Measurements from ENCODE around the gene SP8.

SP8 gene

DNA sequence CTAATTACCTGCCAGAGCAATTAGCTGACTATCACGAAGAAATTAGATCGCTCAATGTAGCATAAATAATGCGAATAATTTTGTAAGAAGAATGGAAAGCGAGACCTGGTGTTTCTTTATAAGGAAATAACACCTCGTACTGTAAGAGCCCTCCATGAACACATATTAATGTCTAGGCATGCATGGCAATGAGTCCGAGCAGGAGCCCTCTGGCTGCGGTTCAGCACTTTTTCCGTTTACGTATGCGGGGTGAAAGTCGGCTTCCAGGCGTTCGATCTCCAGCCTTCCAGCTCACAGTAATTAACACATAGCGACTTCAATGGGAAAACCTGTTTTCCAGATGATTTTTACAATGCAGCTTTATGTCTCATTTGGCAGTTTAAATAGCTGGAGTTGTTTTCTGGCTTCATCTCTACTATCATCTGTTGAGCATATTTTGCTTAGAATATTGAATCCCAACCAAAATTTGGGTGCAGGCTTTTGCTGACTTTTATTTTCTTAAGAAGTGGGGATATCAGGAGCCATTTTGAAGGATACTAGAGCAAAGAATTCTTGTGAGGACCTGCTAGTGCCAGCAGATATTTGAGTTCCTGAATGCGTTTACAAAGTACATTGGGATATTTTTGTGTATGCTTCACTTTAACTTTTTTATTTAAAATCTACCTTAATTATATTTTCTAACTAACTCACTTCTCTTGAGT, 7.2 kb upstream of the SP8 start:
- DNase-seq: peak; percentile 60

- peak; percentile 54 for DNase-seq
These were observed 6.6 kb upstream of the SP8 start for GRCh38 chr7:20793248-20793647.

GRCh38 chr7:20791538-20792434, 5.1 kb upstream of the SP8 start:
- DNase-seq: peak; percentile 18

DNA sequence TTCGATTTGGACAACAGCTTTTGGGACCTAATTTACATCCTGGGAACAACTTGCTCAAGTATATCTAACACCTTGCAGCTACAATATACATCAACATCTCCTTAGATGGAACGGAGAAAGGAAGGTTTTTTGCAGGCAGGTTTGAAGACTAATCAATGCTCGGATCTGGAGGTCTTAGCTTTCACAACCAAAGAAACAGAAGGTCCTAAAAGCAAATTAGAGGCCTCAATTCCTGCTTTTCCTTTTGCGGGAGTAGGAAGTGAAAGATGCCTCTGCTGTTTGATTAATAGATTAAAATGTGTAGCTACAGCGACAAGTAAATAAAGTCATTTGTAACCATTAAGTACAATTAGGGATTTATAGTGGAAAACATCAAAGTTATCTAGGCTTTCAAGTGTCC, 3.7 kb upstream of the SP8 start:
- peak; percentile 43 for DNase-seq

- peak; percentile 58 for DNase-seq
These were observed 1.8 kb upstream of the SP8 start for GRCh38 chr7:20788420-20788990.

DNA sequence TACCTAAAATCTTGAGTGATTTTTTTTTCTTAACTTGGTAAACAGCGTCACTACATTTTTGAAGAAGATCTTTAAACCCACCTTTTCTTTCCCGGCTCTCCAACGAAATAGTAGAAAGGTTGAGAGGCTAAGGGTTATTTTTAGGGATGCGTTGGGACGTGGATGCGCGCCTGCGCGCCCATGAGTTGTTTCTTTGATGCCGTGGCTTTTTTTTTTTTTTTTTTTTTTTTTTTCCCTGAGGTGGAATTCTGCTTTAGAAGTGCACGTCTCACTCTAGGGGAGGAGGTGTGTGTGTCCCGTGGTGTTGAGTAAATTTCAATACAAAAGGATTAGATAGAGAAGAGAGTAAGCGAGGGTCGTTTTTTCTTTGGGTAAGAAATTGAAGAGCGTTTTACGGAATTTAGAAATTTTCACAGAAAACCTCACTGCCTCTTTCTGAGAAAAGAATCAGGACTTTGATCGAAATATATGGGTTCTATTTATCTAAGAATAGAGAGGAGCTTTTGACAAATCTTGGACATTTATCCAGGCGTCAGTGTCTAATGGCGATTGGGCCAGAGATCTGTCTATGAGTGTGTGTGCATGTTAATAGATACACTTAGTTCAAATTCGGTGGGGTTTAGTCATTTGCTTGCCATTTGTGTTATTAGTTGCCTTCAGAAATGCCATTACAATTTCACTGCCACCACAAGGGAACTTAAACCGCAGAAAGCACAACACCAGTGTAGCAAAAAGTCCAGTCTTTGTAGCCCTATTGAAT, 1.2 kb upstream of the SP8 start:
- DNase-seq: peak; percentile 79

DNA sequence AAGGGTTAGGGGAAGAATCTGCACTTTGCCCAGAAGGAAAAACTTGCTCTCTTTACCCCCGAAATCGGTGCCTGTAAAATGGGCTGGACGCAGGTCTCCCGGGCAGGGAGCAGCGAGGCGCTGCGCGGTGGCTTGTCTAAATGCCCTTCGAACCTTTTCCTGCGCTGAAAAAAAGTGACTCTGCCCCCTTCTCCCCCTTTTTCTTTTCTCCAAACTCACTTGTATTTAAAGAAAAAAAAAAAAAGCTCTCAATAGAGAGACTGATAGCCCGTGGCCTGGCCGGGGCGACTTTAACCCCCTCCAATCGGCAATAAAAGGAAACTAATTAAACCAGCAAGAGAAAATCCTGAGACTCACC, 286 bp downstream of the SP8 start:
- DNase-seq: peak; percentile 39

DNA sequence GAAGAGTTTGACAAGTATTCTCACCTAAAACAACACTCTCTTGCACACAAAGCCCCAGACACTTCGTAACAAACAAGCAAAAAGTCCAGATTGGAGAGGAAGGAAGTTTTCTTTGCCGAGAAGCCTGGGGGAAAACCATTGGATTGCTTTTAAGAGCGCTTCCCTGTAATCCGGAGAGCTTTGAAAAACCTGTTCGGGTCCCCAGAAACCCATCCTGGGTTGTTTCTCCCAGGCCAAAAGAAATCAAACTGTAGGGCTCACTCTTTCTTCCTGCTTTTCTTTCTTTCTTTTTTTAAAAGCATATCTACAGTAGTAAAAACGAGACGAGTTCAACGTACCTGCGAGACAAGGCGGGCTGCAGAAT, 655 bp downstream of the SP8 start:
- no peak for DNase-seq

GRCh38 chr7:20785157-20786048, 1.3 kb downstream of the SP8 start:
- peak; percentile 68 for DNase-seq

DNA sequence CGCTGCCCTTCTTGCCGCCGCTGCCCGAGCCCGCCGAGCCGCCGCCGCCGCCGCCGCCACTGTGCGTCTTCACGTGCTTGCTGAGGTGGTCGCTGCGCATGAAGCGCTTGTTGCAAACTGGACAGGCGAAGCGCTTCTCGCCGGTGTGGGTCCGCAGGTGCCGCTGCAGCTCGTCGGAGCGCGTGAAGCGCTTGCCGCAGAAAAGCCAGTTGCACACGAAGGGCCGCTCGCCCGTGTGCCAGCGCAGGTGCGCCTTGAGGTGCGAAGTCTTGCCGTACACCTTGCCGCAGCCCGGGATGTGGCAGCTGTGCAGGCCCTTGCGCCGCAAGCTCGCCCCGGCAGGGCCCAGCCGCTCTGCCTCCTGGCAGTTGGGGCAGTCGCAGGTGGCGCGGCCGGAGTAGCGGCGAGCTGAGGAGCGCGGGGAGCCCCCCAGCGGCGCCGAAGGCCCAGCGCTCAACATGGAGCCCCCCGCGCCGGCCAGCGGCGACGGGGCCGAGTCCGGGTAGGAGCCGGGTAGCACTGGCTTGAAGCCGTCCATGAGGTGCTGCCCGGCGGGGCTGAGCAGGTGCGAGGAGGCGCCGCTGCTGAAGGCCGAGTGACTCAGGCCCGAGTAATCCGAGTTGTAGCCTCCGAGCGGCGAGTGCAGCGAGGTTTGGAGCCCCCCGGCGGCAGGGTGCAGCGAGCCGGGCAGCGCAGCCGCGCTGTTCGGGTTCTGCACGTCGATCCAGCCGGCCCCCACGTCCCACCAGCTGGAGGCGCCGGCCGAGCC, 2.1 kb downstream of the SP8 start:
- DNase-seq: peak; percentile 47

- peak; percentile 57 for DNase-seq
These were observed 2.8 kb downstream of the SP8 start for GRCh38 chr7:20783700-20784387.

GRCh38 chr7:20783125-20783699, 3.5 kb downstream of the SP8 start:
- no peak for DNase-seq

GRCh38 chr7:20779041-20779440, 7.6 kb downstream of the SP8 start:
- no peak for DNase-seq

- DNase-seq: no peak
These were observed 8.5 kb downstream of the SP8 start for GRCh38 chr7:20778063-20778721.

- DNase-seq: no peak
These were observed 9.2 kb downstream of the SP8 start for GRCh38 chr7:20777377-20778062.

GRCh38 chr7:20776942-20777341, 9.7 kb downstream of the SP8 start:
- DNase-seq: no peak

DNA sequence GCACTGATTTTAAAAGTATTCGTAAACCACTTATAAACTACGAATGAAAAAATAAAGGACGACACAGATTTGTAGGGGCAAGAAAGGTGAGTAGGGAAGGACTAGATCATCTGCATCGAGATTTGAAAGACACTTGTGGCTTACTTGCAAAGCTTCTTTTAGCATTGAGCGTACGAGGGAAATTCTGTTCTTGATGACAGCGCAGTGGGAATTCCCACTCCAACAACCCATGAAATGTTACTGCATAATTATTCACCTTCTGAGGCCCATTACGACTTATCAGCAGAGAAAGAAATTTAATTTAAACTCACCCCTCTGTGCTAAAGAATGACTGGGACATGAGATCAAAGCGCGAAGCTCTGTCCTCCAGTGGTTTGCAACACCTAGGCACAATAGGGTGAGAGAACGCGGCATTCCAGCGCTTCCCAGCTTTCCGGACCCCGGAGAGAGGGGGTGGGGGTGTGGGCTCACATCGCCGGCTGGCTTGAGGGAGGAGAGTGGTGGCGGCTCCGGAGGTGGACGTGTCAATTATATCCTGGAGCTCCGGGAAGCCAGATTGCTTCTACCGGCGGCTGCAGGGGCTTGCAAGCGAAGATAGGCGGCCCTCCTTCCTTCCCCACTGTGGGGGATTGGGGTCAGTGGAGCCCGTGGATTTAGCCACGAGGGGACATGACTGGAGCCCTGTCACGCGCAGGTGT, 10.3 kb downstream of the SP8 start:
- DNase-seq: no peak

DNA sequence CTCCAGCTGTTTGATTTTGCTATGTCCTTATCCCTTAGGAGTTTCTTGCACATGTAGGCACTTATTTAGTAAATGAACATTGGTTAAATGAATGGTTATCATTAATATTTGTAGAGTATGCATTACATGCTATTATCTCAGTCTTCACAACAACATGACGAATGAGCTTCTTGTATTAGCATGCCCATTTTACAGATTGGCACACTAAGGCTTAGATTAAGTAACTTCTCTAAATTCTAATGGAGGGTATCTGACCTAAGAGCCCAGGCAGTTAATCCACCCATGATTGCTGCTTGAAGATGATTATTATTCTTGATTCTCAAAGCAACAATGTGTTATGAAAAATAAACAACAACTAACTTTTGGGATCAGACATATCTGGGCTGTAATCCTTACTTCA, 32.7 kb downstream of the SP8 start:
- no peak for DNase-seq

- DNase-seq: no peak
These were observed 36.8 kb downstream of the SP8 start for GRCh38 chr7:20749906-20750305.

All from NCI-H345 (cell line).